SH-SY5Y (cell line): ENCODE measurements around the gene FOSL2.

Source experiments
- GATA2 ChIP-seq: IDR thresholded peaks from 2 replicates; pipeline ENCODE4 v1.6.1; 2011; ENCODE audit warnings: mild to moderate bottlenecking, low read depth, low read length
- GATA3 ChIP-seq: IDR thresholded peaks from 2 replicates; pipeline ENCODE4 v1.6.1; 2011; ENCODE audit warnings: low read depth, mild to moderate bottlenecking, low read length, moderate library complexity

DNA sequence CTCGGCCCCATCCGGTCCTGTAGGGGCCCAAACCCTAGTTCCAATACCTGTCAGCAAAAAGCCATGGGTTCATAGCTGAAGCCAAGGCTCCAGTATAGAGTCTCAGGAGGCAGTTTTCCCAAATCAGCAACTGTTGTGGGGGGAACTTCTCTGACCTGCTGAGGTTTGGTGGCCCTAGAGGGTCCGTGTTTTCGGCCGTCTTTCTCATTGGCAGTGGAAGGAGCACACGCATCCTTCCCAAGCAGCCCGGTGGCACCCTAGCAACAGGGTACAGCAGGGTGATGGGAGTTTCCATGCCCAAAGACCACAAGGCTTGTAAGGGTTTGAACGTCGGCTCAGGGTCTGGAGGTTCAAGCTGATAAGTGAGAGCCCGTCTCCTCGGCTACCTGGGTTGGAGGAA, 6.6 kb downstream of the FOSL2 start:
- TF ChIP-seq GATA2 (no peak), GATA3 (no peak)
